HuH-7.5 (cell line): ENCODE results near the gene PHOSPHO1.
A peak's percentile ranks its signal among the peaks of the same experiment; 100 is the strongest.

Experiments used
- DNase-seq: peaks from one replicate; pipeline ENCODE4 v3.0.0; 2011; ENCODE audit warnings: low spot score

PHOSPHO1 gene

GRCh38 chr17:49242813-49243212 lies 12.2 kb upstream of the PHOSPHO1 start:
- no peak for DNase-seq

- no peak for DNase-seq
Measured at GRCh38 chr17:49241692-49242397, 11.3 kb upstream of the PHOSPHO1 start.

GRCh38 chr17:49241040-49241439 lies 10.5 kb upstream of the PHOSPHO1 start:
- no peak for DNase-seq

- DNase-seq = no peak
Measured at GRCh38 chr17:49240619-49241018, 10.0 kb upstream of the PHOSPHO1 start.

- DNase-seq = no peak
Measured at GRCh38 chr17:49239963-49240362, 9.4 kb upstream of the PHOSPHO1 start.

- DNase-seq = no peak
Measured at GRCh38 chr17:49235896-49236295, 5.3 kb upstream of the PHOSPHO1 start.

- DNase-seq = no peak
Measured at GRCh38 chr17:49234509-49235080, 4.0 kb upstream of the PHOSPHO1 start.

GRCh38 chr17:49231563-49231894 lies 942 bp upstream of the PHOSPHO1 start:
- DNase-seq = no peak

- no peak for DNase-seq
Measured at GRCh38 chr17:49229805-49230600, 584 bp downstream of the PHOSPHO1 start.

GRCh38 chr17:49229076-49229804 lies 1.3 kb downstream of the PHOSPHO1 start:
- no peak for DNase-seq

GRCh38 chr17:49227436-49228261 lies 2.9 kb downstream of the PHOSPHO1 start:
- DNase-seq = peak; percentile 94

- no peak for DNase-seq
Measured at GRCh38 chr17:49226771-49227435, 3.7 kb downstream of the PHOSPHO1 start.

GRCh38 chr17:49225554-49226236 lies 4.9 kb downstream of the PHOSPHO1 start:
- DNase-seq = no peak

- DNase-seq = no peak
Measured at GRCh38 chr17:49224997-49225337, 5.6 kb downstream of the PHOSPHO1 start.

GRCh38 chr17:49224198-49224996 lies 6.2 kb downstream of the PHOSPHO1 start:
- no peak for DNase-seq

GRCh38 chr17:49223517-49224197 lies 6.9 kb downstream of the PHOSPHO1 start:
- DNase-seq = peak; percentile 88

- DNase-seq = no peak
Measured at GRCh38 chr17:49223168-49223516, 7.4 kb downstream of the PHOSPHO1 start.

- DNase-seq = no peak
Measured at GRCh38 chr17:49219987-49220386, 10.6 kb downstream of the PHOSPHO1 start.
